KMS-11 (cell line): Measurements from ENCODE around the gene FANCC.

Experiments
- H2AFZ ChIP-seq: fragments of 200-600 bp; sonication (generic); 2 replicates; pipeline ENCODE4 v1.6.1; 2016; ENCODE audit warnings: antibody characterized with exemption, mixed run types, low read depth
- H3K27ac ChIP-seq: fragments of 200-600 bp; sonication (generic); 2 replicates; pipeline ENCODE4 v1.6.1; 2016; ENCODE audit warnings: mild to moderate bottlenecking, mixed run types
- H3K27me3 ChIP-seq: fragments of 200-600 bp; sonication (generic); 2 replicates; pipeline ENCODE4 v1.6.1; 2017; ENCODE audit warnings: mild to moderate bottlenecking, low read depth, mixed run types, moderate library complexity; ENCODE audit not compliant: insufficient read depth
- H3K36me3 ChIP-seq: fragments of 200-600 bp; sonication (generic); 2 replicates; pipeline ENCODE4 v1.6.1; 2017; ENCODE audit warnings: mild to moderate bottlenecking, mixed run types; ENCODE audit not compliant: insufficient read depth
- H3K4me1 ChIP-seq: fragments of 200-600 bp; sonication (generic); 2 replicates; pipeline ENCODE4 v1.6.1; 2016; ENCODE audit warnings: mild to moderate bottlenecking, low read depth, mixed run types; ENCODE audit not compliant: poor library complexity, severe bottlenecking
- H3K4me2 ChIP-seq: fragments of 200-600 bp; sonication (generic); 2 replicates; pipeline ENCODE4 v1.7.0; 2016; ENCODE audit warnings: mild to moderate bottlenecking, mixed run types
- H3K4me3 ChIP-seq: fragments of 200-600 bp; sonication (generic); IDR thresholded peaks from 2 replicates; pipeline ENCODE4 v1.6.1; 2017; ENCODE audit warnings: low read depth, low read length, mixed read lengths; ENCODE audit not compliant: insufficient read depth
- H3K79me2 ChIP-seq: fragments of 200-600 bp; sonication (generic); 2 replicates; pipeline ENCODE4 v1.6.1; 2016; ENCODE audit warnings: low read depth, mixed run types; ENCODE audit not compliant: insufficient read depth
- H3K9ac ChIP-seq: fragments of 200-600 bp; sonication (generic); 2 replicates; pipeline ENCODE4 v1.6.1; 2016; ENCODE audit warnings: mild to moderate bottlenecking, mixed run types
- H4K20me1 ChIP-seq: fragments of 200-600 bp; sonication (generic); 2 replicates; pipeline ENCODE4 v1.6.1; 2016; ENCODE audit warnings: mild to moderate bottlenecking, mixed run types; ENCODE audit not compliant: insufficient read depth
- TF ChIP-seq, protein P1 (sequence below): fragments of 200-600 bp; sonication (generic); conservative IDR thresholded peaks from 2 replicates; pipeline ENCODE4 v1.6.1; 2017; ENCODE audit warnings: low read depth, mild to moderate bottlenecking, antibody characterized with exemption, low read length, moderate library complexity, mixed read lengths

The FANCC gene

DNA sequence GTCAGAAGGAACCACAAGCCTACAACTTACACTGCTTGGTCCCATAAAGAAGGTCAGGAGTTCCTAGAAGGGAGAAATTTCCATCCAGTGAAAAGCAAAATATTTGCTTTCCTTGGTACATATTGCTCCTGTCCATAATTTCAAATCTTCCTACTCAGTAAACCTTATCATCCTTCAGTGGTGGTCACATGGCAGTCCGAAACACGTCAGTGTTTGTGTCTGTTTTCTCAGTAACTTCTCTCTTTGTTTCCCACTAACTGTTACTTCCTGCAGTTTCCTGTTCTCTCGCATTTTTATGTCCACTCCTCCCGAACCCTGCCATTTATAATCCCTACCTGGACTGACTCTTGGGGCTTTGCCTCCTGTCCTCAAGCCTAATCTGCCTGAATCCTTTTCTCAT, 129.1 kb downstream of the FANCC start:
- H3K4me3 ChIP-seq: no peak overlapping the region
- H3K9ac ChIP-seq: no peak overlapping the region
- no peaks in the 10 kb centered on the region for H3K79me2 ChIP-seq
- H3K27ac ChIP-seq: no peak overlapping the region
- no peak overlapping the region for H2AFZ ChIP-seq
- H3K4me1 ChIP-seq: no peaks in the 10 kb centered on the region
- TF ChIP-seq, protein P1, sequence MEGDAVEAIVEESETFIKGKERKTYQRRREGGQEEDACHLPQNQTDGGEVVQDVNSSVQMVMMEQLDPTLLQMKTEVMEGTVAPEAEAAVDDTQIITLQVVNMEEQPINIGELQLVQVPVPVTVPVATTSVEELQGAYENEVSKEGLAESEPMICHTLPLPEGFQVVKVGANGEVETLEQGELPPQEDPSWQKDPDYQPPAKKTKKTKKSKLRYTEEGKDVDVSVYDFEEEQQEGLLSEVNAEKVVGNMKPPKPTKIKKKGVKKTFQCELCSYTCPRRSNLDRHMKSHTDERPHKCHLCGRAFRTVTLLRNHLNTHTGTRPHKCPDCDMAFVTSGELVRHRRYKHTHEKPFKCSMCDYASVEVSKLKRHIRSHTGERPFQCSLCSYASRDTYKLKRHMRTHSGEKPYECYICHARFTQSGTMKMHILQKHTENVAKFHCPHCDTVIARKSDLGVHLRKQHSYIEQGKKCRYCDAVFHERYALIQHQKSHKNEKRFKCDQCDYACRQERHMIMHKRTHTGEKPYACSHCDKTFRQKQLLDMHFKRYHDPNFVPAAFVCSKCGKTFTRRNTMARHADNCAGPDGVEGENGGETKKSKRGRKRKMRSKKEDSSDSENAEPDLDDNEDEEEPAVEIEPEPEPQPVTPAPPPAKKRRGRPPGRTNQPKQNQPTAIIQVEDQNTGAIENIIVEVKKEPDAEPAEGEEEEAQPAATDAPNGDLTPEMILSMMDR: no peak
- H4K20me1 ChIP-seq: no peaks in the 10 kb centered on the region
- no peaks in the 10 kb centered on the region for H3K36me3 ChIP-seq
- no peaks in the 10 kb centered on the region for H3K27me3 ChIP-seq
- no peak overlapping the region for H3K4me2 ChIP-seq

DNA sequence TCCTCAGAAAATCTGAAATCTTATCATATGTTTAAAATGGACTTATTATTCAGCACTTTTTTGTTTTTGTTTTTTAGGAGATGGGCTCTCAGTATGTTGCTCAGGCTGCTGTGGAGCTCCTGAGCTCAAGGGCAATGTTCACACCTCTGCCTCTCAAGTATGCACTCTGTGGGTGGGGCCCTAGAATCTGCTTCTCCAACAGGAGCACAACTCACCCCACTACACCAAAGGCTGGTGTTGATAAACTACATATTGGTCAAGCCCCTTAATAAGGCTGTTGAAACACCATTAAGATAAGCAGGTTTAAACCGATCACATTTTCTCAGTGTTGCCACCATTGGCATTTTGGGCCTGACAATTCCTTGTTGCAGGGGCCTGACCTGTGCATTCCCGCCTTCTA, 131.6 kb downstream of the FANCC start:
- Histone ChIP-seq H3K36me3 (no peaks in the 10 kb centered on the region), H3K4me3 (no peak overlapping the region), H2AFZ (no peak overlapping the region), H3K79me2 (no peaks in the 10 kb centered on the region), H3K4me2 (no peak overlapping the region), H3K9ac (no peak overlapping the region), H3K27ac (no peak overlapping the region), H3K27me3 (no peaks in the 10 kb centered on the region), H4K20me1 (no peaks in the 10 kb centered on the region), H3K4me1 (no peaks in the 10 kb centered on the region)
- TF ChIP-seq, protein P1: no peak

DNA sequence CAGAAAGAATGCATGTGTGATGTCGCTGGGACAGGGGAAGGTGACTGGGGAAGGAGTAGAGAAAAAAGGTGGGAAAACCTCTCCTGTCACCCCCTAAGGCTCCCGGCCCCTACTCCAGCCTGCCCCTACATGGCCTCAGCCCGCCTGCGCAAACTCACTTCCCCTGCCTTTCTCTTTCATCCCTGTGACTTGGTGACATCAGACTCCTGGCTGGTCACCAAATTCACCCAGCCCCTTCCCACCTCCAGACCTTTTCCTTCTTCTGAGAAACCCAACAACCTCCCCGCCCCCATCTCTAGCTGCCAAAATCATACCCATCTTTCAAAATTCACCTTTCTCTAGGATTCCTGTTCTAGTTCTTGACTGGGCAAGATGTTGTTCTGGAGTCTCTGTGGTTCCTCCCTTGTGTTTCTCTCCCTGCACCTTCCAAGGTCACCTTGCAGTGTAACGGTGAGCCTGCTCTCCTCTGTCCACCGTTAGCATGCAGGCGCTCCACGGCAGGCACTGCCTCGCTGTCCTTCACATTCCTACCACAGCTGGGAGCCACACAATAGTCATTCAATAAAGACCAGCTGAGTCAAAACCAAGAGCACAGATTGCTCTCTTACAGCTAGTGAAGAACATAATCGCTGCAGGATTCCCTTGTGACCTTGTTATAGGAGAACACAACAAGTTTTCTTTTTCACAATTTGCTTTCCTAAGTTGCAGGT, 134.5 kb downstream of the FANCC start:
- Histone ChIP-seq H4K20me1 (no peaks in the 10 kb centered on the region), H3K27me3 (no peaks in the 10 kb centered on the region), H3K27ac (no peak overlapping the region), H3K4me2 (no peak overlapping the region), H3K36me3 (no peaks in the 10 kb centered on the region), H3K4me1 (no peaks in the 10 kb centered on the region), H3K9ac (no peak overlapping the region), H2AFZ (no peak overlapping the region), H3K4me3 (no peak overlapping the region), H3K79me2 (no peaks in the 10 kb centered on the region)
- TF ChIP-seq, protein P1: no peak

DNA sequence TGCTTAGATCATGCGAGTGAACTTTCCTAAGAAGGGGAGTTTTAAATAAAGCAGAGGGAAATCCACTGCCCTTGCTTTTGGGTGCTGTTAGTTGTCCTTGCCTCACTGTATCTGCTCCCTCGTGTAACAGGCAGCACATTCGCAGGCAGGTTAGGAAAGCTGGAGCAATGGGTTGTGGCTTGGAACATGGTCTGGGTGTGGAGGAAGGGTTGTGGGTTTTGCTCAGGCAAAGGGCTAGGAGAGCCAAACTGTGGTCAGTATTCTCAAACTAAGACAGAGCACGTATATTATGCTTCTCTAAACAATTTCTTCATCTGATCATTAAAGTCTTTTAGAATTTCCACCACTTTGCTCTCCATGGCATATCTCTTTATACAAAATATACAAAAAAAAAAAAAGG, 135.7 kb downstream of the FANCC start:
- H3K4me2 ChIP-seq: no peak overlapping the region
- H4K20me1 ChIP-seq: no peaks in the 10 kb centered on the region
- TF ChIP-seq, protein P1: no peak; the same call in 1 of the 2 replicates
- no peak overlapping the region for H2AFZ ChIP-seq
- no peaks in the 10 kb centered on the region for H3K36me3 ChIP-seq
- no peaks in the 10 kb centered on the region for H3K27me3 ChIP-seq
- H3K79me2 ChIP-seq: no peaks in the 10 kb centered on the region
- peaks cover 9% of the 10 kb centered on the region for H3K4me1 ChIP-seq
- H3K9ac ChIP-seq: no peak overlapping the region
- H3K27ac ChIP-seq: no peak overlapping the region
- H3K4me3 ChIP-seq: no peak overlapping the region
